Suppressor macrophage treated with lipopolysaccharide for 4 hours (primary cell): ENCODE measurements around the gene TXNDC12.
"Not testable (repeated sequence)": the region's sequence is repeated elsewhere in the genome, so short reads cannot be mapped to it uniquely, and the experiment has no call there.

Experiments used
- DNase-seq: peaks from one replicate; pipeline ENCODE4 v3.0.0-alpha.2; 2020

TXNDC12 gene

DNA sequence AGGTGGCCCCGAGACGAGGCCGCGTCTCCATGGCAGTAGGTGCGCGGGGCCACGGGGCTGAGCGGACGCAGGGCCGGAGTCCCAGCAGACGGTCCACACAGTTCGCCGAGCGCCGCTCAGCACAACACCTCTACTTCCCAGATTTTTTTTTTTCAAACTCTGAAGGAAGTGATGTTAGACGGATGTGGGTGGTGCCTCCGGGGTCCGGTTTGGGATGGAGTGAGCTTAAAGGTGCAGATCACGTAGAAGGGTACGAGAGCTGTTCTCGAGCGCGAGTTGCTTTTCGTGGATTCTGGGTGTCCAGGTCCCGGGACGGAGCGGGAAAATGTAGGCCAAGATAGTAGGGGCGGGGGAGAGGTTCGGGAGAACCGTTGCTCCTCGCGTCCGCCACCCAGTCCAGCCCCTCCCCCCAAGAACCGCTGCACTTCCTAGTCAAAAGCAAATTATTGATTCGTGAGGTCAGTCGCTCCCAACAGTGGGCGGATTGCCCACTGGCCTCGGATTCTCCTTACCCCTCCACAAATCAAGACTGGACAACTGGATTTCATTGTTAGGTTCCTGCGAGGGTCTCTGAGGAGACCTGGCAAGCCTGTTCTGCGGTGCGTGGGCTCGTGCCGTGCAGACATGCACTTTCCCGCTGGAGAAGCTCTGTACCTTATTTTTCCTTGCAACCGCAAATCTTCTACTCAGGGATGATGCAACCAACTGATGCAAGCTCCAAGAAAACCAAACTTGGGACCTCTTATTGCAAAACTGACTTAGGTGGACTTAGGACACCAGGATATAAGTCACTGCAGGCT is at the start of gene TXNDC12:
TSS of gene TXNDC12 (minus strand) at position 126 of the 800 bp plus-strand sequence. CDS start at position 31, 95 bp downstream.
- DNase-seq, result peak; percentile 86

DNA sequence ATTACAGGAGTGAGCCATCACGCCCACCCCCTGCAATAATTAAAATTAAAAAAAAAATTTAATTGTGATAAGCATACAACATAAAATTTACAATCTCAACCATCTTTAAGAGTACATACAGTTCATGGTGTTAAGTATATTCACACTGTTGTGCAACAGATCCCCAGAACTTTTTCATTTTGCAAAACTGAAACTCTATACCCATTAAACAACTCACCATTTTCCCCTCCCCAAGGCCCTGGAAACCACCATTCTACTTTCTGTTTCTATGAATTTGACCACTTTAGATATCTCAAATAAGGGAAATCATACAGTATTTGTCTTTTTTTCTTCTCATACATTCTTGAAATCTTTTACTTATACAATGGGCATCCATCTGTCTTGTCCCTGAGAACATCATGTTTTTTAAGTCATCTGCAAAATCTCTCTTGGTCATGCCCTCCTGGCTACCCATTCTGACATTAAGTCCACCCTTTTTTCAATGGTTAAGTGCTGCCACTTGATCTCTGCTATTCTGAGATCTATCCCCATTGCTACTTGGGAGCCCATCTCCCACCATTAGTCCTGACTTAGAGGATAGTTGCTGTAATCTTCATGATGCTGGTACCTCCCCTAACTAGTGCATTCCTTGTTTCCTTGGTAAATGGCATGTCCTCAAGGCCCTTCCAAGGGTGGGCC is 47.5 kb upstream of the TXNDC12 start:
- peak; percentile 77 for DNase-seq

DNA sequence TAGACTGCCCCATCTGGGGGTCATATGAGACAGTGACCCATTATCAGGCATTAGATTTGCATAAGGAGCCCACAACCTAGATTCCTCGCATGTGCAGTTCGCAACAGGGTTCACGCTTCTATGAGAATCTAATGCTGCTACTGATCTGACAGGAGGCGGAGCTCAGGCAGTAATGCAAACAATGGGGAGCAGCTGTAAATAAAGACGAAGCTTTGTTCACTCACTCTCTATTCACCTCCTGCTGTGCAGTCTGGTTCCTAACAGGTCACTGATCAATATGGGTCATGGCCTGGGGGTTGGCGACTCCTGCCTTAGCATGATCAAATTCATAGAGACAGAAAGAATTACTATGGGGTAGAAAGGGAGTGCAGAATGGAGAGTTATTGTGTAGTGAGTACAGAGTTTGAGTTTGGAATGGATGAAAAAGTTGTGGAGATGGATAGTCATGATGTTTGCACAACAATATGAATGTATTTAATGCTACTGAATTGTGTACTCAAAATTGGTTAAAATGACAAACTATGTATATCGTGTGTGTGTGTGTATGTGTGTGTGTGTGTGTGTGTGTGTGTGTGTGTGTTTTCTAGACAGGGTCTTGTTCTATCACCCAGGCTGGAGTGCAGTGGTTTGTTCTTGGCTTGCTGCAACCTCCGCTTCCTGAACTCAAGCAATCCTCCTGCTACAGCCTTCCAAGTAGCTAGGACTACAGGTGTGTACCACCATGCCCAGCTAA is 43.3 kb upstream of the TXNDC12 start:
- DNase-seq, result no peak

DNA sequence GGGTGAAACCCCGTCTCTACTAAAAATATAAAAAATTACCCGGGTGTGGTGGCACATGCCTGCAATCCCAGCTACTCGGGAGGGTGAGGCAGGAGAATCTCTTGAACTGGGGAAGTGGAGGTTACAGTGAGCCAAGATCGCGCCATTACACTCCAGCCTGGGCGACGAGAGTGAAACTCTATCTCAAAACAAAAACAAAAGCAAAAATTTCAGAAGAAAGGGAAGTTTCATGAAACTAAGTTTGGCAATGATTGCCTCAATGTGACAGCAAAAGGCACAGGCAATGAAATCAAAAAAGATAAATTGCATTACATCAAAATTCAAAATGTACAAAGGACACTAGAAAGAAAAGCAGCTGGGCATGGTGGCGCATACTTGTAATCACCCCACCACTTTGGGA is 41.2 kb upstream of the TXNDC12 start:
- DNase-seq, result peak; percentile 78

DNA sequence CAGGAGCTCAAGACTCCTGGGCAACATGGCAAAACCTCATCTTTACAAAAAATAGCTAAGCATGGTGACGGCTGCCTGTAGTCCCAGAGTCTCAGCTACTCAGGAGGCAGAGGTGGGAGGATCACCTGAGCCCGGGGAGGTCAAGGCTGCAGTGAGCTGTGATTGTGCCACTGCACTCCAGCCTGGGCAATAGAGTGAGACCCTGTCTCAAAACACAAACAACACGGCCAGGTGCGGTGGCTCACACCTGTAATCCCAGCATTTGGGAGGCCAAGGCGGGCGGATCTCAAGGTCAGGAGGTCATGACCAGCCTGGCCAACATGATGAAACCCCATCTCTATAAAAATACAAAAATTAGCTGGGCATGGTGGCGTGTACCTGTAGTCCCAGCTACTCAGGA is 39.3 kb upstream of the TXNDC12 start:
- not testable (repeated sequence) for DNase-seq

DNA sequence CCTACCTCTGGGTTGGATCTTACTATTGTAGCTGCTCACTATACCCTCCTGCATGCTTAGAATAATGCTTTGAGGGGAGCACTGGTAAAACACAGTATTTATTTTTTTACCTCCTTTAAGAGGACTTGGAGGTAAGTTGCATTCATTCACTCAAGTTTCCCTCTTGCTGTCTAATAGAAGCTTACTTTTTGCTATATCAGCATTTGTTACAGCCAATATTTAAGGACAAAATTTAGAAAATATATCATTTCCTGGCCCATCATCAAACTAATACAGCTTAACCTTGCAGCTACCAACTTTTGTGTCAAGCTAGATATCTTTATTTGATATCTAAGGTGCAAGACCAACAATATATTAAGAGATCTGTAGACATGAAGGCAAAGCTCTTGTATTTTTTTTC is 32.9 kb upstream of the TXNDC12 start:
- DNase-seq, result not testable (repeated sequence)

DNA sequence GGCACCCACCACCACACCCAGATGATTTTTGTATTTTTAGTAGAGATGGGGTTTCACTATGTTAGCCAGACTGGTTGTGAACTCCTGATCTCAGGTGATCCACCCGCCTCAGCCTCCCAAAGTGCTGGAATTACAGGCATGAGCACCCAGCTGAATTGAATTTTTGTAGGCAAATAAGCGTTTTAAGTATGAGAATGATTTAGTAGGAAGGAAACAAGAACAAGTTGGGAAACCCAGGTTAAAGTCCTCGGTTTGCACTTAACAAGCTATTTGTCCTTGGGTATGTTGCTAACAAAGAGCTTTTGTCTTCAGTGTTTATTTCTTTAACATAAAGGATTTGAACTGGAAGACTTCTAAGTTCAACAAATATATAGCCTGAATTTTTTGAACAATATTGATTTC is 25.0 kb upstream of the TXNDC12 start:
- DNase-seq, result no peak

DNA sequence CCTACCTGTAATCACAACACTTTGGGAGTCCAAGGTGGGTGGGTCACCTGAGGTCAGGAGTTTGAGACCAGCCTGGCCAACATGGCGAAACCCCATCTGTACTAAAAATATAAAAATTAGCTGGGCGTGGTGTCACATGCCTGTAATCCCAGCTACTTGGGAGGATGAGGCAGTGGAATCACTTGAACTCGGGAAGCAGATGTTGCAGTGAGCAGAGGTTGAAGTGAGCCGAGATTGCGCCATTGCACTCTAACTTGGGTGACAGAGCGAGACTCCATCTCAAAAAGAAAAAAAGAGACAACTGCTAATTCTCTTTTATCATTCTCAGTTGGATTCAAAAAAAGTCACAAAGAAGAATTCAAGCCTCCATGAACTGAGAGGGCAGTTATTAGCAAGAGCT is 22.3 kb upstream of the TXNDC12 start:
- not testable (repeated sequence) for DNase-seq

DNA sequence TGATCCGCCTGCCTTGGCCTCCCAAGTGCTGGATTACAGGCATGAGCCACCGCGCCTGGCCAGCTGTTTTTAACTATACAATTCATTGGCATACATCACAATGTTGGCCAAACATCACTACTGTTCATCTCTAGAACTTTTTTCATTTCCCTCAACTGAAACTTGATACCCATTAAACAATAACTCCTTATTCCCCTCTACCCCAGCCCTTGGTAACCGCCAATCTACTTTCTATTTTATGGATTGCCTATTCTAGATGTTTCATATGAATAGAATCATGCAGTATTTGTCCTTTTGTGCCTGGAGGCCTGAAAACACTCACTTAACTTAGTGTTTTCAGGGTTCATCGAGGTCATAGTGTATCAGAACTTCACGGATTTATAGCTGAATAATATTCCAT is 17.3 kb upstream of the TXNDC12 start:
- DNase-seq, result no peak

DNA sequence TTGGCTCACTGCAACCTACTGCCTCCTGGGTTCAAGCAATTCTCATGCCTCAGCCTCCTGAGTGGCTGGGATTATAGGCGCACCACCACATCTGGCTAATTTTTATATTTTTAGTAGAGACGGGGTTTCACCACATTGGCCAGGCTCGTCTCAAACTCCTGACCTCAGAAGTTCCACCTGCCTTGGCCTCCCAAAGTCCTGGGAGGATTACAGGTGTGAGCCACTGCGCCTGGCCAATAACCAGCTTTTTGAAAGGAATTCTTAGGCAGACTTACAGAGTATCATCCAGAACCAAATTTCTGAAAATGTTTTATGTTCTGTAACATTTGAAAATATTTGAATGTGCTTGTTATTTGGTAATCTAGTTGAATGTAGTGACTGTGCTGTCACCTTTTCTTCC is 15.7 kb upstream of the TXNDC12 start:
- no peak for DNase-seq

DNA sequence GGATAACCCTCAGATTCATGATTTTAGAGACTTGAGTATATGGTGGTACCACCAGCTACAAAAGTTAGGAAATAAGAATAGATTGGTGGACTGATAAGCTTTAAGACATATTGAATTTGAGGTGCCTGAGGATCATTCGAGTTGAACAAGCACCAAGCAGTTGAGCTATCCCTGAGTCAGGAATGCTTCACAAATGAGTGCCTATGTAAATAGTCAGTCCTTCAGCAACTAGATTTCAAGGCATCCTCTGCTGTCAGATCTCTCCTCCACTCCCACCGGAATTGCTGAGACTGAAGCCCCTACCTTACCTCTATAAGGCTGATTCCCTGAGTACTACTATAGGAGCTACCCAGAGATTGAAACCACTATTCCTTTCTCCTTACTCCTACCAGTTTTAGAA is 8.2 kb upstream of the TXNDC12 start:
- no peak for DNase-seq

DNA sequence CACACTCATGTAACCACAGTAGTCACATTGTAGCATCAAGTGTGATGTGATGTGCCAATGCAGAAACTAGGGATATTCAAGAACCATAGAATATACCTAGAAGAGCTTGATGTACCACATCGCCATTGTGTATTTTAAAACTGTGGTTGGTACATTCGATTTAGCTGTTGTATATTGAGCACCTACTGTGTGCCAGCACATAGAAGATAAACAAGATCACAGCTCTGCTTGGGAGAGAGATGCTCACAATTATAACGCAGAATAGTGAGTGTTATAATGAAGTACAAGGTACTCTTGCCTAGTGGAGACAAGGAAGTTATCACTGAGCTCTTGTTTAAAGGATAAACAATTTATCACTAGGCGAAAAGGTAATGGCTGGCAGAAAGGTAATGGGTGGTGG is 5.8 kb upstream of the TXNDC12 start:
- no peak for DNase-seq

DNA sequence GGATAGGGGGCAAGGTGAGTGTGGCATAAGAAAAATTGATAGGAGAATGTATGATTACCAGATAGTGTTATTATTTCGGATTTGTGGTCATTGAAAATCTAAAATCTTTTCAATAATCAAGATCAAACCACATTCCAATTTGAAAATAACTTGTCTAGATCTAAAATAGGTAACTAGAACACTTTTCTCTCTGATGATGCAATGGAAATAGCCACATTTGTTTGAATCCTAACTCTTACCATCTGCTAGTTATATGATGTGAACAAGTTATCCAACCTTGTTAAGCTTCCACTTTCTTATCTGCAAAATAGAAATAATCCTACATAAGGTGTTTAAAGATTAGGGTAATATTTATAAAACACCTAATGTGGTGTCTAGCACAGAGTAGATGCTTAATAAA is 4.9 kb upstream of the TXNDC12 start:
- DNase-seq, result no peak

DNA sequence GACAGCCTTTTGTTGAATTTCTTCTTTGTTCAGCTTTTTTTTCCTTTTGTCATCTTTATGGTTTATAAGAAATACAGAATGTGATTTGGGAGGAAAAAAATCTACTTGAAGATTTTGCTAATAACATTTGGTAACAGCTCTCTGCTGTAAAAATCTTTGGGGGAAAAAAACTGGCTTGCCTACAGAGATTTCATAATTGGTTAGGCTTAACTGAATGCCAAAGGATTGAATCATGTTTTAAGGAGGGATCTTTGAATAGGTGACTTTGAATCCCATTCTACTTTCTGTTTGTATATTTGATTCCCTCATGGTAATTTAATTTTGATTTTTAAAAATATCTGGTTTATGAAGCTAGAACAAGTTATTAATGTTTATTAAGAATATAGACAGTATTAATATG is 4.3 kb upstream of the TXNDC12 start:
- no peak for DNase-seq

DNA sequence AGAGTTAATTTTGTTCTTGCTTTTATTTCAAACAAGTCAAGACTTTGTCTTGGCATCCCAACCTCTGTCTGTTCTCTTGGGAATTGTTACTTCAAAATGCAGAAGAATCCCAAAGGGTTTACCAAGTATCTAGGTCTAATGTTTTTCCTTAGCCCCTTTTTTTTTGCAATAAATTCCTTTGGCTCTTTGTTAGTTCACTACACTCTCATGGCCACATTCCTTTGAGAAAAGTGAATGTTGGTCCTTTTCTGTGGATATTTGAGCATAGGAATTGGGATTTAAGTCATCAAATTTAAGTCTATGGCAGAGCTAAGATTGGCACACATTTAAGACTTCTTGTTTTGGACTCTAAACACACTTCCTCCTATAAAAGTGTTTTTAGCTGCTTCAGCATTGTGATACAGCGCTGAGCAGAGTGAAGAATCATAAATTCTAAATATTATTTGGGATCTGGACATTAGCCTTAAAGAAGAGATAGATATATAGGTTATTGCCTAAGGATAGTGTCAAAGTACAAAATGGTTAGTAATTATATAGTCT is 3.0 kb upstream of the TXNDC12 start:
- peak; percentile 27 for DNase-seq

DNA sequence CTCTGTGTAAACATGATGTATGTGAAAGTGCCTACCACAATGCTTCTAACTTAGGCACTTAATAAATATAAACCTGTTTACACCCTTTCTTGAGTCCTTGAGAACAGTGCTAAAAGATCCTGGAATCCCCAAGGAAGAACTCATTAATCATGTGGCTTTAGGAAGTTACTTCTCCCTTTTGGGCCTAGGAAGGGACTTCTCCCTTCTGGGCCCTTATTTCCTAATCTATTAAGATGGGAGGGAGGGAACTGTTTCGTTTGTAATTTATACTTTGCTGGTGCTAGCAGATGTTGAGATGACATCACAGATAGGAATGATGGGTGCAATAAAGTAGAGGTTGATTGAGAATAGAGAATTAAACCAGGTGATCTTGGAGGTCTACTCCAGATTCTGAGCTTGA is 2.3 kb upstream of the TXNDC12 start:
- peak; percentile 75 for DNase-seq

DNA sequence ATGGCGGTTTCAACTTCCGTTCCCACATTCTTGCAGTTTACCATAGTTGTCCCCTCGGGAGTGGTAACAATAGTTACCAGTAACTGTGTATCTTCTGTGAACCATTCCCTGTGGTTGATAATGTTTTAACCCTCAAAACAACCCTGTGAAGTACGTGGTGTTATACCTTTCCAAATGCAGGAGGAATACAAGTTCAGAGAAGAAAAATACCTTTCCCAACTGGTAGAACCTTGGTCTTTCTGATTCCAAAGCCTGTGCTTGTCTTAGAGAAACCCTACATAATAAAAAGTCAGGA is 1.9 kb upstream of the TXNDC12 start:
- DNase-seq, result no peak

DNA sequence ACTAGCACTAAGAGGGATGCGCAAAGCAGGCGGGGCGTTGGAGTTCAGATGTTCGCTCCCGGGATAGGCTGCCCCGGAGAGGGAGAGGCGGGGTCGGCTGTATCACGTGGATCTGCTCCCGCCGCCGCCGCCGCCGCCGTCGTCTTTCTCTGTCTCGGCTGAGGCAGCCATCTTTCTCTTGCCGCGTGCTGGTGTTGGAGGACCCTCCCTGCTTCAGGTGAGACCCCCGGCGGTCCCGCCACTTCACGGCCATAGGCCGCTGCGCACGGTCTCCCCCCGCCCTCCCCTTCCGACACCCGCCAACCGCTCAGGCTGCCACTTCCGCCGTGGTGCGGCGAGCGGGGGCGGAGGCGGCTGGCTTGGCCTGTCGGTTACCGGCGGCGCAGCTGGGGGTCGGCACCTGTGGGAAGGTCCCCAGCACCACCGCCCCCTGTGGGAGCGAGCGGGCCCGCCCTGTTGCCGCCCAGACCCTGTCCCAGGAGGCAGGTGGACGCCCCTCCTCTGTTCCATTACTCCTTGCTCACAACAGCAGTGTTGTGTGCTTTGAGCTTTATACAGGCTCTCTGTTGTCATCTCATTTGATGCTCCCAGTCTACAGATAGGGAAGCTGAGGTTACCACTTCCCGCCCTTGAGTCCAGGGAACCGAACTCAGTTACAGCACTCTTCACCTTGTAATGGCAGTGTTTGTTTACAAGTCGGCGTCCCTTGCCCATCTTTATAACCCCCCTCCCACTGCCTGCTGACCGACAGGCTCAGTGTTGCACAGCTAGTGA is 1.4 kb upstream of the TXNDC12 start, which contains the start of gene BTF3L4:
TSS of gene BTF3L4 (plus strand) at position 133 of the 774 bp plus-strand sequence. CDS start 3,553 bp downstream, outside the sequence.
- DNase-seq, result peak; percentile 91

DNA sequence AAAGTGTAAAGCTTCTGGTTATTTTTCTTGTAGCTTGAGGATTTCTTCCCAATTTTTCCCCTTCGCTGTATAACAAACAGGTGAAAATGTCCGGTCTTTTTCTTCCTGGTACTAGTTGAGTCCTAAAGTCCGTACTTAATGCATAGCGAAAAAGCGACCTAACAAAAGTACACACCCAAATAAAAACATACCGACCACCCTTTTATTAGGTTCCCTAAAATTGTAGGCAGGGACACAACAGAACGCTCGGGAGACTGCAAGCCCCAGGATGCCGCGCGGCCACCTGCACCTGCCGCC is 823 bp upstream of the TXNDC12 start:
- DNase-seq, result no peak

DNA sequence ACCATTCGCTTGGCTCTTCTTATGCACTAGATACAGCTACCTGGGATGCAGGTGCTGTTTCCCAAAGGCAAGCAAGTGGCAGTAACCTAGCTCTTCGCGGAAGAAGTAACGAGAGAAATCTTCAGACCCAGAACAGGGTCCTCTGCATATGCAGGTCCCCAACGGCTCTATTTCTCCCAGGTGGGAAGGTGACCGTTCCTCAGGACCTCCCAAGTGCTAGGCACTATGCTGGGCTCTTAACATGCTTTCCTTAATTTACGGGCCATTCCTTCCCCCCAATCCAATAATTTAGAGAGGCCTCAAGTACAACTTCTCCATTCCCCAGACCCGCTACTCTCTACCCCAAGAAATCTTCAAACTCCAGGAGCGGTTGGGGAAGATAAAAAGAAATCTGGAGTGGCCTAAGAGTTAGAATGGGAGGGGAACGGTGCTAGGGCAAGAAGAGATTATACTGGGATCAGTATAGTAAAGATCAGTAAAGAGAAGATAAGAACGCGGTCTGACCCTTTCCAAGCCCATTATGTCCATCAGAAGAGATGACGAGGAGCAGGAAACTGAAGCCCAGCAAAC is 410 bp downstream of the TXNDC12 start:
- DNase-seq, result peak; percentile 11

DNA sequence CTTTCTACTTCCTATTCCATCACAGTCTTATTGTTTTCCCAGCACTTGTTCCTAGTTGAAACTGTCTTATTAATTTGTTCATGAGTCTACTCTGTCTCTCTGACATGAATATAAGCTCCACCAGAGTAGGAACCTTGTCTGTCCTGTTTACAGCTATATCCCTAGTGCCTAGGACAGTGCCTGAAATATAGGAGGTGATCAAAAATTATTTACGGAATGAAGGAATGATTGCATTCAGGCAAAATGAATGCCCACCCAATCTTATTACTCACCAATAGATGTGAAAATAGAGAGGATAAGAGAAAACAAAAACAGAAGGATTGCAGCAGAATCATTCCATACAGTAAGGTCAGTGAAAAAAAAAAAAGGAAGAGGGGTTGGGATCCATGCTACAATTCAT is 1.1 kb downstream of the TXNDC12 start:
- no peak for DNase-seq

DNA sequence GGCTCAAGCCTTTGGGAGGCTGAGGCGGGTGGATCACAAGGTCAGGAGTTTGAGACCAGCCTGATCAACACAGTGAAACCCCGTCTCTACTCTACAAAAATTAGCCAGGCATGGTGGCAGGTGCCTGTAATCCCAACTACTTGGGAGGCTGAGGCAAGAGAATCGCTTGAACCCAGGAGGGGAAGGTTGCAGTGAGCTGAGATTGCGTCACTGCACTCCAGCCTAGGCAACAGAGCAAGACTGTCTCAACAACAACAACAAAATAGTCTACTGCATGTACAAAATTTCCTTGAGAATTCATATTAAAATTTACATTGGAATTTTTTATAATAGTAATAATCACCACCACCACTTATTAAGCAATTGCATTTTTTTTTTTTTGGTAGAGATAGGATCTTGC is 5.7 kb downstream of the TXNDC12 start:
- DNase-seq, result not testable (repeated sequence)
